Endothelial cell of umbilical vein (primary cell): Measurements from ENCODE around the gene CDIP1. TPM values are rescaled to one million over a fixed set of nuclear protein-coding genes. Genes with fewer than 3 reads are reported as not detected.

Experiments
- BruUV-seq: library from RNA; stranded (reverse); fragments of 400-500 nt; replicated peaks from 2 replicates; lab custom pipeline; 2021; lab: Mats Ljungman, UMichigan
- CTCF ChIA-PET: fragments of 300-600, 350-600 bp; sonication (Branson Sonifier 250); formaldehyde crosslinking; loops from one replicate; lab custom pipeline; 2021; ENCODE audit warnings: antibody characterized with exemption, inconsistent platforms; lab: Charles Lee
- POLR2A ChIA-PET: fragments of 300-600, 350-600 bp; sonication (Branson Sonifier 250); formaldehyde crosslinking; loops from one replicate; lab custom pipeline; 2021; ENCODE audit warnings: antibody characterized with exemption, inconsistent platforms; lab: Charles Lee
- DNase-seq: peaks from one replicate; pipeline ENCODE4 v3.0.0-alpha.2; 2011; ENCODE audit warnings: low read depth, low spot score
- FAIRE-seq: peaks from 2 replicates; lab custom pipeline; 2011; peaks lifted over from hg19 to GRCh38; lab: Jason Lieb, UNC
- H2AFZ ChIP-seq: 2 replicates; pipeline ENCODE4 v1.6.0; 2012; ENCODE audit warnings: low read depth, low read length, control low read depth, inconsistent platforms
- H3K27ac ChIP-seq: 2 replicates; pipeline ENCODE4 v1.5.1; 2011; ENCODE audit warnings: low read depth, mild to moderate bottlenecking, control low read depth, low read length, moderate library complexity; ENCODE audit not compliant: insufficient read depth
- H3K27me3 ChIP-seq, 2 experiments: 2 replicates each; pipeline versions ENCODE4 v1.6.0 to v1.6.1; 2011; ENCODE audit warnings: low read length in 2 of 2, mixed read lengths in 1 of 2; ENCODE audit not compliant: control insufficient read depth in 2 of 2, insufficient read depth in 2 of 2
- H3K36me3 ChIP-seq, 2 experiments: 2 replicates in 1 of 2; 3 replicates in 1 of 2; pipeline ENCODE4 v1.5.1; 2011; ENCODE audit warnings: low read length in 2 of 2, mild to moderate bottlenecking in 1 of 2, moderate library complexity in 1 of 2; ENCODE audit not compliant: control insufficient read depth in 2 of 2, insufficient read depth in 2 of 2; ENCODE audit errors: extremely low read depth in 1 of 2
- H3K4me1 ChIP-seq: 3 replicates; pipeline ENCODE4 v1.5.1; 2011; ENCODE audit warnings: mild to moderate bottlenecking, low read length; ENCODE audit not compliant: control insufficient read depth, insufficient read depth; ENCODE audit errors: extremely low read depth
- H3K4me2 ChIP-seq: 2 replicates; pipeline ENCODE4 v1.6.1; 2011; ENCODE audit warnings: low read length, control low read depth, mixed read lengths; ENCODE audit not compliant: insufficient read depth
- H3K4me3 ChIP-seq, 3 experiments: fragments of 200-600 bp in 1 of 3; sonication (generic), shearing (Covaris generic) in 1 of 3; replicated peaks in 1 of 3; 2 replicates each; pipeline ENCODE4 v1.5.1; 2011 to 2016; ENCODE audit warnings: control low read depth in 3 of 3, low read length in 3 of 3, mild to moderate bottlenecking in 2 of 3, inconsistent platforms in 1 of 3, low read depth in 1 of 3, moderate library complexity in 1 of 3; ENCODE audit not compliant: insufficient read depth in 1 of 3
- H3K79me2 ChIP-seq: 2 replicates; pipeline ENCODE4 v1.6.0; 2012; ENCODE audit warnings: low read length, inconsistent platforms; ENCODE audit not compliant: control insufficient read depth, insufficient read depth
- H3K9ac ChIP-seq: replicated peaks from 2 replicates; pipeline ENCODE3; 2011; ENCODE audit warnings: low read length, control low read depth; ENCODE audit not compliant: insufficient read depth; ENCODE audit errors: extremely low read depth
- H3K9me1 ChIP-seq: replicated peaks from 3 replicates; pipeline ENCODE4 v1.6.0; 2011; ENCODE audit warnings: mild to moderate bottlenecking, low read length; ENCODE audit not compliant: control insufficient read depth, insufficient read depth; ENCODE audit errors: extremely low read depth
- H3K9me3 ChIP-seq: replicated peaks from 2 replicates; pipeline ENCODE4 v1.5.1; 2012; ENCODE audit warnings: low read length, inconsistent platforms; ENCODE audit not compliant: control insufficient read depth, insufficient read depth
- H4K20me1 ChIP-seq: replicated peaks from 2 replicates; pipeline ENCODE3; 2011; ENCODE audit warnings: mild to moderate bottlenecking, low read length; ENCODE audit not compliant: control insufficient read depth, insufficient read depth; ENCODE audit errors: extremely low read depth
- CTCF ChIP-seq, 2 donors: IDR thresholded peaks; 1 replicate in 1 of 2; 2 replicates in 1 of 2; pipeline ENCODE4 v1.5.1; 2011; ENCODE audit warnings: low read length in 2 of 2, mild to moderate bottlenecking in 2 of 2, moderate library complexity in 2 of 2, control low read depth in 1 of 2, inconsistent platforms in 1 of 2, low read depth in 1 of 2; ENCODE audit not compliant: insufficient read depth in 1 of 2; ENCODE audit errors: extremely low read depth in 1 of 2
- EZH2 ChIP-seq: IDR thresholded peaks from 2 replicates; pipeline ENCODE4 v1.6.1; 2012; ENCODE audit warnings: borderline replicate concordance, low read depth, mild to moderate bottlenecking, moderate library complexity, low read length, inconsistent platforms; ENCODE audit not compliant: severe bottlenecking
- FOS ChIP-seq: IDR thresholded peaks from 2 replicates; pipeline ENCODE4 v1.6.1; 2011; ENCODE audit warnings: mild to moderate bottlenecking, low read length, moderate library complexity, borderline replicate concordance; ENCODE audit not compliant: insufficient read depth
- GATA2 ChIP-seq: IDR thresholded peaks from 2 replicates; pipeline ENCODE4 v1.7.0; 2011; ENCODE audit warnings: low read depth, mild to moderate bottlenecking, moderate library complexity, mixed read lengths, low read length; ENCODE audit not compliant: insufficient read length, insufficient read depth
- JUN ChIP-seq: IDR thresholded peaks from 2 replicates; pipeline ENCODE4 v1.6.1; 2011; ENCODE audit warnings: borderline replicate concordance, low read depth; ENCODE audit not compliant: insufficient read length, insufficient read depth
- MAX ChIP-seq: IDR thresholded peaks from 2 replicates; pipeline ENCODE4 v1.6.1; 2011; ENCODE audit not compliant: insufficient read depth, insufficient read length
- MYC ChIP-seq: IDR thresholded peaks from one replicate; pipeline ENCODE4 v1.6.1; 2011; ENCODE audit warnings: mild to moderate bottlenecking, low read depth, low read length
- POLR2A ChIP-seq: IDR thresholded peaks from 2 replicates; pipeline ENCODE4 v1.6.1; 2012; ENCODE audit warnings: low read depth, mild to moderate bottlenecking, control low read depth, low read length
- POLR2AphosphoS5 ChIP-seq: IDR thresholded peaks from 2 replicates; pipeline ENCODE4 v1.6.1; 2012; ENCODE audit warnings: low read depth, mild to moderate bottlenecking, control low read depth, low read length, moderate library complexity; ENCODE audit not compliant: insufficient read depth
- dilution Hi-C: fragments of 300-500 bp; cut with MboI; formaldehyde crosslinking; loops from one replicate; pipeline ENCODE4 v1.15.0; 2019; ENCODE audit warnings: low sequenced_read_pairs; ENCODE audit not compliant: extremely low pct_ligation_motif_present
- intact Hi-C: fragments of 100-400 bp; cut with micrococcal nuclease; formaldehyde crosslinking; loops from one replicate; pipeline ENCODE4 v1.10.0; 2022
- polyA plus RNA-seq, 4 experiments: library from polyadenylated mRNA; depleted of rRNA in 3 of 4; stranded (reverse) in 3 of 4; unstranded in 1 of 4; fragments of >200 nt; gene quantifications; 2 replicates each; pipeline versions ENCODE4 v1.2.1 to v1.2.3, GENCODE V29; 2011 to 2012; ENCODE audit warnings: missing spikeins in 1 of 4
- total RNA-seq: library from RNA; stranded (reverse); gene quantifications from 2 replicates; pipeline ENCODE4 v1.2.3, GENCODE V29; 2021

CDIP1 gene
- total and polyA plus RNA-seq, 2 donors (not counting 3 experiments of a cell fraction or from before 2014, with no cell fraction given) = 33.9 to 37.4 TPM

GRCh38 chr16:4499196-4499555 lies 39.4 kb downstream of the CDIP1 start:
- Histone ChIP-seq H4K20me1 (no peaks in the 10 kb centered on the region), H3K9me3 (no peaks in the 10 kb centered on the region), H3K9me1 (peaks cover 2% of the 10 kb centered on the region), H3K9ac (no peak overlapping the region), H3K79me2 (peaks cover 49% of the 10 kb centered on the region), H3K36me3 (peaks cover 0 to 4% of the 10 kb centered on the region in 2 experiments), H3K4me1 (peaks cover 33% of the 10 kb centered on the region), H2AFZ (no peak overlapping the region), H3K27ac (no peak overlapping the region), H3K27me3 (no peaks in the 10 kb centered on the region), H3K4me2 (no peak overlapping the region), H3K4me3 (no peak overlapping the region)
- no TSS peak for BruUV-seq
- ChIA-PET POLR2A (interaction anchor here (0.5 kb wide), 1 partner anchor 21 kb away, joined by 4 read pairs; no protein-coding TSS in a partner anchor), CTCF (interaction anchor here (0.7 to 4.9 kb wide), 7 partner anchors 9 to 125 kb away, joined by 3 to 39 read pairs (median 6); partner anchors contain the start of genes HMOX2 and MGRN1)
- DNase-seq (no peak), FAIRE-seq (no peak)
- dilution Hi-C loops = no loop called here
- TF ChIP-seq MYC = no peak
- TF ChIP-seq FOS = no peak
- no peak for TF ChIP-seq EZH2
- no peak for TF ChIP-seq MAX
- TF ChIP-seq GATA2 = no peak
- no peak for TF ChIP-seq JUN
- TF ChIP-seq POLR2AphosphoS5 = no peak
- no peak for TF ChIP-seq POLR2A
- TF ChIP-seq CTCF (IDR thresholded peaks at IDR 0.05; ENCODE audit: extremely low read depth in 1 of 2, insufficient read depth in 1 of 2, low read depth in 1 of 2, low read length in 2 of 2) = no peak
- intact Hi-C loops = no loop called here
